Stomach (tissue), 9 donors: ENCODE data around the gene IQSEC3. TPM values are rescaled to one million over a fixed set of nuclear protein-coding genes. Genes with fewer than 3 reads are reported as not detected.

ENCODE experiments used
- DNase-seq, 2 donors: peaks; one replicate each; pipeline versions ENCODE4 v3.0.0 to v3.0.0-alpha.2; 2013 to 2019
- H3K27ac ChIP-seq, 5 donors: fragments of 200-600 bp in 4 of 5; sonication (generic) in 4 of 5; one replicate each; pipeline ENCODE4 v1.5.1; 2013 to 2019; ENCODE audit warnings: mild to moderate bottlenecking in 1 of 5, moderate library complexity in 1 of 5
- H3K27me3 ChIP-seq, 3 donors: fragments of 200-600 bp; sonication (generic); one replicate each; pipeline ENCODE4 v1.5.1; 2017 to 2019; ENCODE audit warnings: mixed run types in 1 of 3
- H3K36me3 ChIP-seq, 4 donors: fragments of 200-600 bp; sonication (generic); 1 replicate in 3 of 4; 2 replicates in 1 of 4; pipeline ENCODE4 v1.5.1; 2016 to 2019
- H3K4me1 ChIP-seq, 4 donors: fragments of 200-600 bp; sonication (generic); one replicate each; pipeline ENCODE4 v1.5.1; 2016 to 2019
- H3K4me3 ChIP-seq, 4 donors: fragments of 200-600 bp; sonication (generic) in 3 of 4; one replicate each; pipeline ENCODE4 v1.5.1; 2016 to 2019; ENCODE audit warnings: mild to moderate bottlenecking in 1 of 4
- H3K9me3 ChIP-seq, 4 donors: fragments of 200-600 bp; sonication (generic); one replicate each; pipeline ENCODE4 v1.5.1; 2016 to 2019
- EP300 ChIP-seq: sonication (generic); formaldehyde crosslinking; IDR thresholded peaks from one replicate; pipeline ENCODE4 v1.6.1; 2017; ENCODE audit warnings: antibody characterized with exemption
- POLR2A ChIP-seq, 4 donors: fragments of 450-650 bp; IDR thresholded peaks; one replicate each; pipeline ENCODE4 v1.6.1; 2016; ENCODE audit warnings: antibody characterized with exemption in 4 of 4, control low read depth in 2 of 4, mild to moderate bottlenecking in 1 of 4, moderate library complexity in 1 of 4
- POLR2AphosphoS5 ChIP-seq, 3 donors: sonication (generic); formaldehyde crosslinking; IDR thresholded peaks; one replicate each; pipeline ENCODE4 v1.6.1; 2016; ENCODE audit warnings: antibody characterized with exemption in 3 of 3
- WGBS, 5 donors: extraction: QIAGEN DNeasy Blood & Tissue Kit in 3 of 5; methylation state at CpG; one replicate each; pipeline versions ENCODE4 v1.1.5 to v1.1.7; 2013 to 2018; 5-methylcytosine and 5-hydroxymethylcytosine counted together
- intact Hi-C: fragments of 100-400 bp; cut with DNase I; formaldehyde crosslinking; loops from one replicate; pipeline ENCODE4 v1.15.1; 2023; ENCODE audit warnings: low total_unique reads
- polyA plus RNA-seq, 3 donors: library from polyadenylated mRNA; stranded (reverse); fragments of 200-250 nt; gene quantifications; one replicate each; pipeline ENCODE4 v1.2.3, GENCODE V29; 2013
- total RNA-seq, 5 donors: library from RNA; depleted of rRNA; stranded (reverse); fragments of >200 nt; gene quantifications; one replicate each; pipeline versions ENCODE4 v1.1.0 to v1.2.3, GENCODE V29; 2014 to 2016
- TF ChIP-seq, protein P1 (sequence below), 7 experiments: fragments of 450-650 bp in 4 of 7; fragments of 200-600 bp in 3 of 7; sonication (generic) in 3 of 7; IDR thresholded peaks; one replicate each; pipeline ENCODE4 v1.5.1; 2016 to 2019; ENCODE audit warnings: antibody characterized with exemption in 7 of 7, control low read depth in 2 of 7, mild to moderate bottlenecking in 1 of 7
- donor health status: healthy with polysubstance abuse.
- donor health status: Bipolar disorder and iron deficiency.
- donor health status: healthy.

Gene IQSEC3
- total and polyA plus RNA-seq, 8 donors, result 0.08 to 1.7 (median 0.87) TPM; not detected in 2

DNA sequence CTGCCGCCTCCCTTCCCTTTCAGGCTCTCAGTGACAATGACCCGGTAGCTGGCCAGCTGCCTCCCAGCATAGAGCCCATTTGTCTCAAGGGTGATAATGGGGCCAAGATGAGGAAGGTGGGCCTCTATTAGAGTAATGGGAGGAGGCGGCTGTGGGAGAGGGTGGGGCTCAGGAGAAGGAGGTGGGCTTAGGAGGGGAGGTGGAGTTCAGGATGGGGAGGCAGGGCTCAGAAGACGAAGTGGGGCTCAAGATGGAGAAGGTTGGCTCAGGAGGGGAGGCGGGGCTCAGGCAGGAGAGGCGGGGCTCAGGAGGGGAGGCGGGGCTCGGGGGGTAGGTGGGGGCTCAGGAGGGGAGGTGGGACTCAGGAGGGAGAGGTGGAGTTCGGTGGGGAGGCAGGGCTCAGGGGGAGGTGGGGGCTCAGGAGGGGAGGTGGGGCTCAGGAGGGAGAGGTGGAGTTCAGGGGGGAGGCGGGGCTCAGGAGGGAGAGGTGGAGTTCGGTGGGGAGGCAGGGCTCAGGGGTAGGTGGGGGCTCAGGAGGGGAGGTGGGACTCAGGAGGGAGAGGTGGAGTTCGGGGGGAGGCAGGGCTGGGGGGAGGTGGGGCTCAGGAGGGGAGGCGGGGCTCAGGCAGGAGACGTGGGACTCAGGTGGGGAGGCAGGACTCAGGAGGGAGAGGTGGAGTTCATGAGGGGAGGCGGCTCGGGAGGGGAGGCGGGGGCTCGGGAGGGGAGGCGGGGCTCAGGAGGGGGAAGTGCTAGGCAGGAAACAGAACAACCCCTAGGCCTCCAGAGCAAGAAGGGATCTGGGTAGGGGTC lies 36.8 kb downstream of the IQSEC3 start:
- no peak overlapping the region for H3K4me3 ChIP-seq
- H3K9me3 ChIP-seq, result no peaks in the 10 kb centered on the region
- peaks cover 0 to 16% (median 3%) of the 10 kb centered on the region in 4 donors for H3K4me1 ChIP-seq
- peaks cover 0 to 74% (median 30%) of the 10 kb centered on the region in 3 donors for H3K27me3 ChIP-seq
- no peak for DNase-seq
- TF ChIP-seq EP300, result no peak
- TF ChIP-seq, protein P1, sequence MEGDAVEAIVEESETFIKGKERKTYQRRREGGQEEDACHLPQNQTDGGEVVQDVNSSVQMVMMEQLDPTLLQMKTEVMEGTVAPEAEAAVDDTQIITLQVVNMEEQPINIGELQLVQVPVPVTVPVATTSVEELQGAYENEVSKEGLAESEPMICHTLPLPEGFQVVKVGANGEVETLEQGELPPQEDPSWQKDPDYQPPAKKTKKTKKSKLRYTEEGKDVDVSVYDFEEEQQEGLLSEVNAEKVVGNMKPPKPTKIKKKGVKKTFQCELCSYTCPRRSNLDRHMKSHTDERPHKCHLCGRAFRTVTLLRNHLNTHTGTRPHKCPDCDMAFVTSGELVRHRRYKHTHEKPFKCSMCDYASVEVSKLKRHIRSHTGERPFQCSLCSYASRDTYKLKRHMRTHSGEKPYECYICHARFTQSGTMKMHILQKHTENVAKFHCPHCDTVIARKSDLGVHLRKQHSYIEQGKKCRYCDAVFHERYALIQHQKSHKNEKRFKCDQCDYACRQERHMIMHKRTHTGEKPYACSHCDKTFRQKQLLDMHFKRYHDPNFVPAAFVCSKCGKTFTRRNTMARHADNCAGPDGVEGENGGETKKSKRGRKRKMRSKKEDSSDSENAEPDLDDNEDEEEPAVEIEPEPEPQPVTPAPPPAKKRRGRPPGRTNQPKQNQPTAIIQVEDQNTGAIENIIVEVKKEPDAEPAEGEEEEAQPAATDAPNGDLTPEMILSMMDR (IDR thresholded peaks at IDR 0.05), result no peak
- TF ChIP-seq POLR2A (IDR thresholded peaks at IDR 0.05), result no peak
- no peak for TF ChIP-seq POLR2AphosphoS5 (IDR thresholded peaks at IDR 0.05)
- intact Hi-C loops, result no loop called here
- 66 to 75% (median 73%) methylated on average over 12 to 18 of the region's 19 CpGs for WGBS, 5 donors
- H3K27ac ChIP-seq, result no peak overlapping the region
- no peaks in the 10 kb centered on the region for H3K36me3 ChIP-seq

DNA sequence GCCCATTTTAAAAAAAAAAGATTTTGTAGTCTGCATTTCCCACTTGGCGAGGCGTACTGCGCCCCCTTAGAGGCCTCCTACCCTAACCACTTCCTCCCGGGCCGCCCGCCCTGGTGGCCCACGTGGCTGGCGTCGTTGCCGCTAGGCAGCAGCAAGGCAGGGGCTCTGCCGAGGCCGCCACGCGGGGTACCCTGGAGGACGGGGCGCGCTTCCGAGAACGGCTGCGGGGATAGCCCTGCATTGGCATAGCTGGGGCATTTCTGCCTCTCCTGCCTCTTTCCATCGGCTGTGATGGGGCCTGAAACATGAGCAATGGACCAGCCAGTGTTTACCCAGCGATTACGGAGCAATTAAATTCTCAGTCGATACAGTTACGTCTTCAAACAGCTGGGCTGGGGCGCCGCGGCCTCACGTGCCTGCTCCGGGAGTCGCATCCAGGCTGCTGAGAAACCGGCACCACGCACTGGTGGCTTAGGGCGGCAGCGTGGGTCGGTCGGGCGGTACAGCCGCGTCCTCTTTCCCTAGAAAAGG lies 38.0 kb downstream of the IQSEC3 start:
- no peaks in the 10 kb centered on the region for H3K9me3 ChIP-seq
- no peaks in the 10 kb centered on the region for H3K36me3 ChIP-seq
- H3K27me3 ChIP-seq, result peaks cover 0 to 72% (median 20%) of the 10 kb centered on the region in 3 donors
- H3K27ac ChIP-seq, result no peak overlapping the region
- H3K4me1 ChIP-seq, result peaks cover 0 to 8% (median 7%) of the 10 kb centered on the region in 4 donors
- WGBS, 5 donors, result 22 to 50% (median 44%) methylated on average over 37 to 40 of the region's 40 CpGs
- H3K4me3 ChIP-seq, result no peak overlapping the region
- peak in 1 of 2 donors; percentile 71 for DNase-seq
- TF ChIP-seq POLR2A (IDR thresholded peaks at IDR 0.05), result no peak
- TF ChIP-seq, protein P1 (IDR thresholded peaks at IDR 0.05), result no peak
- intact Hi-C loops, result no loop called here

DNA sequence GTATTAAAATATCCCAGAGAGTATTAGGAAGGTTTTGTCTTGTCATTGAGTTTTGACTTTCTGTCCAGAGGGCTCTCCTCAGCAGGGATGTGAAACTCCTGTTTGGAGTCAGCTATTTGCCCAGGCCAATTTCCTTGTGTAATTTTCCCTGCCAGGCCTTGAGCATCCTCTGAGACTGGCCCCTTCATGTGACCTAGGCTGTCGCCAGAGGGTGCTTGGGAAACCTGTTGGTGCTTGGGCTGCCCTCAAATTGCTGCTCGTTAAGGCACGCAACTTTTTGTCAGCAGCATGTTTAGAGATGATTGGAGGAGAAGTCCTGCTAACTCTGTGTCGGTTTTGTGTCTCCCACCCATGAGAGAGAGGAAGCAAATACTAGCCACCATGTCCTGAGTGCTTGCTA lies 39.1 kb downstream of the IQSEC3 start:
- Histone ChIP-seq H3K4me3 (no peak overlapping the region), H3K36me3 (no peaks in the 10 kb centered on the region), H3K27me3 (peaks cover 0 to 61% (median 16%) of the 10 kb centered on the region in 3 donors), H3K9me3 (no peaks in the 10 kb centered on the region), H3K4me1 (peaks cover 0 to 8% (median 6%) of the 10 kb centered on the region in 4 donors), H3K27ac (no peak overlapping the region)
- intact Hi-C loops, result no loop called here
- 65 to 97% (median 79%) methylated on average over 4 of the region's 4 CpGs for WGBS, 5 donors
- DNase-seq, result no peak
- TF ChIP-seq EP300, result no peak
- TF ChIP-seq, protein P1 (IDR thresholded peaks at IDR 0.05), result no peak
- TF ChIP-seq POLR2A (IDR thresholded peaks at IDR 0.05), result no peak
- TF ChIP-seq POLR2AphosphoS5 (IDR thresholded peaks at IDR 0.05), result no peak

DNA sequence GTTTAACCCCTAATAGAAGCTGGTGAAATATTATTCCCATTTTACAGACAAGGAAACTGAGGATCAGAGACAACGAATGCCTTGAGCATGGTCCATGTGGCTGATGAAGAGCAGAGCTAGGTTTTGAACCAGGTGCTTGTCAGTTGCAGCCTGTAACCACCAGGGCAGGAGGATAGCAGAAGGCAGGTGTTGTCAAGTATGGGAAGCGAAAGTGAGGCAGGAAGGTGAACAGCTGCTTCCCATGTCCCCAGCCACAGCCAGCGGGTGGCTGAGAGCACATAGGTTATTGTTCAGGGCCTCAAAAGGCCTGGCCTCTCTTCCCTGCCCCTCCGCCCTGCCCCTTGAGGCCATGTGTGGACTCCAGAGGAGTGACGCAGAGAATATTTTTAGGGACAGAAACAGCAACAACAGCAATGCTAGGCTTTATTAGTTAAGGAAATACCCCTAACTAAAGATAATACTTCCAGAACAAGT lies 39.6 kb downstream of the IQSEC3 start:
- no peak overlapping the region for H3K4me3 ChIP-seq
- no peak for TF ChIP-seq POLR2A (IDR thresholded peaks at IDR 0.05)
- TF ChIP-seq EP300, result no peak
- TF ChIP-seq POLR2AphosphoS5 (IDR thresholded peaks at IDR 0.05), result no peak
- TF ChIP-seq, protein P1 (IDR thresholded peaks at IDR 0.05), result no peak
- peaks cover 0 to 60% (median 11%) of the 10 kb centered on the region in 3 donors for H3K27me3 ChIP-seq
- peak in 1 of 2 donors; percentile 41 for DNase-seq
- H3K27ac ChIP-seq, result no peak overlapping the region
- no peaks in the 10 kb centered on the region for H3K9me3 ChIP-seq
- intact Hi-C loops, result no loop called here
- no peaks in the 10 kb centered on the region for H3K36me3 ChIP-seq
- WGBS, 5 donors, result 72 to 79% (median 74%) methylated on average over 5 of the region's 5 CpGs
- H3K4me1 ChIP-seq, result peaks cover 0 to 8% (median 6%) of the 10 kb centered on the region in 4 donors
